MCF 10A (cell line): Measurements from ENCODE around the gene CDH26. TPM values are rescaled to one million over a fixed set of nuclear protein-coding genes. Genes with fewer than 3 reads are reported as not detected.
A peak's percentile ranks its signal among the peaks of the same experiment; 100 is the strongest.

Source experiments
- BruUV-seq: library from RNA; stranded (reverse); fragments of 400-500 nt; replicated peaks from 2 replicates; lab custom pipeline; 2021; lab: Mats Ljungman, UMichigan
- CTCF ChIA-PET: fragments of 300-600 bp; sonication (Branson Sonifier 250); formaldehyde crosslinking; extraction: SDS; loops from one replicate; lab custom pipeline; 2021; ENCODE audit warnings: antibody characterized with exemption, inconsistent platforms; lab: Yijun Ruan, JAX
- POLR2A ChIA-PET: fragments of 300-600, 350-650 bp; sonication (Branson Sonifier 250); formaldehyde crosslinking; extraction: SDS; loops from one replicate; lab custom pipeline; 2020; ENCODE audit warnings: antibody characterized with exemption, inconsistent platforms; lab: Yijun Ruan, JAX
- DNase-seq: peaks from one replicate; pipeline ENCODE4 v3.0.0-alpha.2; 2018; ENCODE audit not compliant: unreplicated experiment
- H3K27ac Mint-ChIP-seq: one replicate; pipeline ENCODE4 v1.8.0; 2022; ENCODE audit warnings: mild to moderate bottlenecking, low read depth, mixed read lengths; ENCODE audit not compliant: unreplicated experiment
- H3K27me3 Mint-ChIP-seq: one replicate; pipeline ENCODE4 v1.8.0; 2022; ENCODE audit warnings: mixed read lengths; ENCODE audit not compliant: insufficient read depth, unreplicated experiment
- H3K36me3 Mint-ChIP-seq: one replicate; pipeline ENCODE4 v1.8.0; 2022; ENCODE audit warnings: mild to moderate bottlenecking, moderate library complexity, mixed read lengths; ENCODE audit not compliant: insufficient read depth, unreplicated experiment
- H3K4me1 Mint-ChIP-seq: one replicate; pipeline ENCODE4 v1.8.0; 2022; ENCODE audit warnings: mixed read lengths; ENCODE audit not compliant: insufficient read depth, unreplicated experiment
- H3K4me3 Mint-ChIP-seq: one replicate; pipeline ENCODE4 v1.8.0; 2022; ENCODE audit warnings: mild to moderate bottlenecking, moderate library complexity, mixed read lengths; ENCODE audit not compliant: unreplicated experiment
- H3K9me3 Mint-ChIP-seq: one replicate; pipeline ENCODE4 v1.8.0; 2022; ENCODE audit warnings: mixed read lengths; ENCODE audit not compliant: unreplicated experiment
- CTCF ChIP-seq: fragments of 200-600 bp; IDR thresholded peaks from one replicate; pipeline ENCODE4 v1.8.0; 2022; ENCODE audit warnings: antibody characterized with exemption, mild to moderate bottlenecking; ENCODE audit not compliant: unreplicated experiment
- intact Hi-C: fragments of 100-400 bp; cut with micrococcal nuclease; formaldehyde crosslinking; loops from 2 replicates; pipeline ENCODE4 v1.14.1; 2022
- total RNA-seq: library from RNA; stranded (reverse); gene quantifications from 2 replicates; pipeline ENCODE4 v1.2.3, GENCODE V29; 2022

The CDH26 gene
- total RNA-seq, 1 experiment from 2014 or later = 0.12 TPM

- H3K4me1 Mint-ChIP-seq = peaks cover 14% of the 10 kb centered on the region
- no TSS peak for BruUV-seq
- ChIA-PET CTCF (interaction anchor here (0.6 to 14.5 kb wide), 28 partner anchors 8 to 1848 kb away, joined by 3 to 360 read pairs (median 4); partner anchors contain the start of gene CDH26), POLR2A (interaction anchor here (0.6 to 1.3 kb wide), 4 partner anchors 58 to 160 kb away, joined by 3 to 7 read pairs (median 3); partner anchors contain the start of genes FAM217B and PPP1R3D)
- H3K4me3 Mint-ChIP-seq = no peak overlapping the region
- H3K27ac Mint-ChIP-seq = no peak overlapping the region
- H3K36me3 Mint-ChIP-seq = no peaks in the 10 kb centered on the region
- peak; percentile 47 for TF ChIP-seq CTCF
- DNase-seq = peak; percentile 64
- intact Hi-C loops = loop anchor here (1.0 kb wide), 2 partner anchors 58 to 101 kb away; no protein-coding TSS in a partner anchor
- no peaks in the 10 kb centered on the region for H3K9me3 Mint-ChIP-seq
- H3K27me3 Mint-ChIP-seq = no peaks in the 10 kb centered on the region
Observed at GRCh38 chr20:60050193-60050947, 92.1 kb downstream of the CDH26 start.

GRCh38 chr20:60051911-60052310 is 93.7 kb downstream of the CDH26 start:
- POLR2A ChIA-PET = interaction anchor here (0.8 kb wide), 1 partner anchor 11 kb away, joined by 3 read pairs; no protein-coding TSS in a partner anchor
- H3K36me3 Mint-ChIP-seq = no peaks in the 10 kb centered on the region
- intact Hi-C loops = no loop called here
- no peak for DNase-seq
- peaks cover 6% of the 10 kb centered on the region for H3K4me1 Mint-ChIP-seq
- BruUV-seq = no TSS peak
- TF ChIP-seq CTCF = no peak
- no peak overlapping the region for H3K27ac Mint-ChIP-seq
- CTCF ChIA-PET = interaction anchor here (1.0 to 14.5 kb wide), 4 partner anchors 56 to 118 kb away, joined by 5 to 360 read pairs (median 6); partner anchors contain the start of gene CDH26
- H3K27me3 Mint-ChIP-seq = no peaks in the 10 kb centered on the region
- no peak overlapping the region for H3K4me3 Mint-ChIP-seq
- H3K9me3 Mint-ChIP-seq = no peaks in the 10 kb centered on the region

- Mint-ChIP-seq H3K9me3 (no peaks in the 10 kb centered on the region), H3K27me3 (no peaks in the 10 kb centered on the region)
- no TSS peak for BruUV-seq
Observed at GRCh38 chr20:60052322-60052721, 94.1 kb downstream of the CDH26 start.

More at GRCh38 chr20:60052322-60052721, 94.1 kb downstream of the CDH26 start:
- TF ChIP-seq CTCF = no peak
- no peak overlapping the region for H3K4me3 Mint-ChIP-seq
- H3K27ac Mint-ChIP-seq = no peak overlapping the region
- intact Hi-C loops = no loop called here
- ChIA-PET CTCF (interaction anchor here (0.7 to 14.5 kb wide), 8 partner anchors 8 to 211 kb away, joined by 3 to 360 read pairs (median 4); partner anchors contain the start of gene CDH26), POLR2A (interaction anchor here (0.8 kb wide), 1 partner anchor 11 kb away, joined by 3 read pairs; no protein-coding TSS in a partner anchor)
- peaks cover 6% of the 10 kb centered on the region for H3K4me1 Mint-ChIP-seq
- no peaks in the 10 kb centered on the region for H3K36me3 Mint-ChIP-seq
- DNase-seq = no peak
